GM12892 (cell line): ENCODE results near the gene ARSD.

Experiments
- POLR2A ChIP-seq: IDR thresholded peaks from 2 replicates; pipeline ENCODE4 v1.6.1; 2011; ENCODE audit warnings: low read depth, low read length, control low read depth
- POLR2AphosphoS5 ChIP-seq: IDR thresholded peaks from 2 replicates; pipeline ENCODE4 v1.6.1; 2011; ENCODE audit warnings: low read depth, low read length, control low read depth
- TAF1 ChIP-seq: IDR thresholded peaks from 2 replicates; pipeline ENCODE4 v1.6.1; 2011; ENCODE audit warnings: low read depth, mild to moderate bottlenecking, control low read depth, low read length, borderline replicate concordance

- TF ChIP-seq POLR2A = no peak
- TF ChIP-seq POLR2AphosphoS5 = no peak
- no peak for TF ChIP-seq TAF1
These were observed 40.0 kb downstream of the ARSD start for GRCh38 chrX:2889045-2889605.
